MM.1S (cell line): ENCODE results near the gene SNX25.
"Not testable (repeated sequence)": the region's sequence is repeated elsewhere in the genome, so short reads cannot be mapped to it uniquely, and the experiment has no call there.

ENCODE experiments used
- DNase-seq: peaks from one replicate; pipeline ENCODE4 v3.0.0-alpha.2; 2015
- H2AFZ ChIP-seq: fragments of 300-600 bp; sonication (generic); 2 replicates; pipeline ENCODE4 v1.6.0; 2016; ENCODE audit warnings: antibody characterized with exemption, low read length
- H3F3A ChIP-seq: fragments of 300-600 bp; sonication (generic); 2 replicates; pipeline ENCODE4 v1.6.1; 2016; ENCODE audit warnings: mild to moderate bottlenecking, antibody characterized with exemption, low read length, moderate library complexity, mixed read lengths; ENCODE audit not compliant: insufficient read depth
- H3K27ac ChIP-seq: fragments of 300-600 bp; sonication (generic); 2 replicates; pipeline ENCODE4 v1.5.1; 2016; ENCODE audit warnings: mild to moderate bottlenecking, low read length
- H3K27me3 ChIP-seq: fragments of 300-600 bp; sonication (generic); replicated peaks from 2 replicates; pipeline ENCODE4 v1.6.0; 2016; ENCODE audit warnings: low read length; ENCODE audit not compliant: insufficient read depth
- H3K36me3 ChIP-seq: fragments of 300-600 bp; sonication (generic); replicated peaks from 2 replicates; pipeline ENCODE4 v1.6.1; 2016; ENCODE audit warnings: mild to moderate bottlenecking, low read length, mixed read lengths; ENCODE audit not compliant: insufficient read depth
- H3K4me1 ChIP-seq: fragments of 300-600 bp; sonication (generic); 2 replicates; pipeline ENCODE4 v1.6.1; 2016; ENCODE audit warnings: low read length, mixed read lengths
- H3K4me2 ChIP-seq: fragments of 300-600 bp; sonication (generic); 2 replicates; pipeline ENCODE4 v1.6.0; 2016; ENCODE audit warnings: low read depth, low read length
- H3K4me3 ChIP-seq: fragments of 300-600 bp; sonication (generic); 2 replicates; pipeline ENCODE4 v1.5.1; 2016; ENCODE audit warnings: low read length, mixed read lengths
- H3K79me2 ChIP-seq: fragments of 300-600 bp; sonication (generic); 2 replicates; pipeline ENCODE4 v1.6.1; 2016; ENCODE audit warnings: mixed run types, low read length, mixed read lengths
- H3K9ac ChIP-seq: fragments of 300-600 bp; sonication (generic); 2 replicates; pipeline ENCODE4 v1.6.1; 2016; ENCODE audit warnings: low read length, mixed read lengths
- H3K9me2 ChIP-seq: fragments of 300-600 bp; sonication (generic); replicated peaks from 2 replicates; pipeline ENCODE4 v1.6.1; 2016; ENCODE audit warnings: mild to moderate bottlenecking, low read length, mixed read lengths; ENCODE audit not compliant: insufficient read depth
- H3K9me3 ChIP-seq: fragments of 300-600 bp; sonication (generic); replicated peaks from 2 replicates; pipeline ENCODE4 v1.6.1; 2016; ENCODE audit warnings: mild to moderate bottlenecking, low read length, mixed read lengths; ENCODE audit not compliant: insufficient read depth
- H4K20me1 ChIP-seq: fragments of 300-600 bp; sonication (generic); 2 replicates; pipeline ENCODE4 v1.6.1; 2016; ENCODE audit warnings: mild to moderate bottlenecking, low read length, moderate library complexity, mixed read lengths; ENCODE audit not compliant: insufficient read depth
- EZH2 ChIP-seq: fragments of 300-600 bp; sonication (generic); optimal IDR thresholded peaks from 2 replicates; pipeline ENCODE3; 2017; ENCODE audit warnings: low read depth, mild to moderate bottlenecking, antibody characterized with exemption, low read length, mixed read lengths
- EZH2phosphoT487 ChIP-seq: fragments of 300-600 bp; sonication (generic); IDR thresholded peaks from 2 replicates; pipeline ENCODE4 v1.6.1; 2018; ENCODE audit warnings: antibody characterized with exemption, low read length
- TF ChIP-seq, protein P1 (sequence below): fragments of 300-600 bp; sonication (generic); IDR thresholded peaks from 2 replicates; pipeline ENCODE4 v1.5.1; 2016; ENCODE audit warnings: antibody characterized with exemption, low read length, mixed read lengths

Gene SNX25

DNA sequence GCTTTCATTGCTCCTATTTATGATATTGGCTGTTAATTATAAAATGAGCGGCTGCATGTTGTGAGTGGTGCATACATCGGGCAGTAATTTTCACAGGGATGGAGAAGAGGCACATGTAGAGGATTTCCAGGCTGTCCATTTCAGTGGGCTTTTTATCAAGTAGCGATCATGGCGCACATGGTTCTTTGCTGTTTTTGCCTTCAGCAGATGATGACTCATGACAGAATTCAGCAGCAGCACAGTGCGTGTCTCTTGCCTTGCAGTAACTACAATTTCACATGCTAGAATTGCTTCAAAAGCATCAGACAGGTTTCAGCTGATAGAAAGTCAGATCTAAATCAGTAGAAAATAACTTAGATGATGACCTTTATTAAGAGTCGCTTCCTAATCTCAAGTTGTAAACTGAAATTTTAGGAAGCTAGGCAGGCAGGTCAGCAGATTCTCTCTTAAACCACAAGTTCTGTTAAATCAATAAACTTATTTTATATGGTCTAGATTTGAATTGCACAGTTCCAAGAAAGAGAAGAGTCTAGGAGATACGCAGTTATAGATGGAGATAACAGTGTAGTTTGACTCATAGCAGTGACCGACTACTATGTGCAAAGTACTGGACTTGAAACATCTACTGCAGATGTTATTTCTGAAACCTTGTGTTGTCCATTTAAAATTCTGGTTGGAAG, 150.5 kb downstream of the SNX25 start:
- no peak for TF ChIP-seq EZH2
- TF ChIP-seq, protein P1, sequence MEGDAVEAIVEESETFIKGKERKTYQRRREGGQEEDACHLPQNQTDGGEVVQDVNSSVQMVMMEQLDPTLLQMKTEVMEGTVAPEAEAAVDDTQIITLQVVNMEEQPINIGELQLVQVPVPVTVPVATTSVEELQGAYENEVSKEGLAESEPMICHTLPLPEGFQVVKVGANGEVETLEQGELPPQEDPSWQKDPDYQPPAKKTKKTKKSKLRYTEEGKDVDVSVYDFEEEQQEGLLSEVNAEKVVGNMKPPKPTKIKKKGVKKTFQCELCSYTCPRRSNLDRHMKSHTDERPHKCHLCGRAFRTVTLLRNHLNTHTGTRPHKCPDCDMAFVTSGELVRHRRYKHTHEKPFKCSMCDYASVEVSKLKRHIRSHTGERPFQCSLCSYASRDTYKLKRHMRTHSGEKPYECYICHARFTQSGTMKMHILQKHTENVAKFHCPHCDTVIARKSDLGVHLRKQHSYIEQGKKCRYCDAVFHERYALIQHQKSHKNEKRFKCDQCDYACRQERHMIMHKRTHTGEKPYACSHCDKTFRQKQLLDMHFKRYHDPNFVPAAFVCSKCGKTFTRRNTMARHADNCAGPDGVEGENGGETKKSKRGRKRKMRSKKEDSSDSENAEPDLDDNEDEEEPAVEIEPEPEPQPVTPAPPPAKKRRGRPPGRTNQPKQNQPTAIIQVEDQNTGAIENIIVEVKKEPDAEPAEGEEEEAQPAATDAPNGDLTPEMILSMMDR, result no peak
- TF ChIP-seq EZH2phosphoT487, result no peak
- Histone ChIP-seq H3K9me3 (no peaks in the 10 kb centered on the region), H3F3A (peaks cover 23% of the 10 kb centered on the region), H3K36me3 (no peaks in the 10 kb centered on the region; the same call in 1 of the 2 replicates), H3K27ac (no peak overlapping the region), H3K79me2 (no peaks in the 10 kb centered on the region), H3K9me2 (no peaks in the 10 kb centered on the region), H3K4me2 (no peak overlapping the region), H3K4me1 (peaks cover 29% of the 10 kb centered on the region), H2AFZ (no peak overlapping the region), H3K27me3 (no peaks in the 10 kb centered on the region), H3K4me3 (no peak overlapping the region), H3K9ac (no peak overlapping the region), H4K20me1 (no peaks in the 10 kb centered on the region)
- DNase-seq, result no peak

- Histone ChIP-seq H3K36me3 (no peaks in the 10 kb centered on the region; the same call in 1 of the 2 replicates), H3K4me3 (no peak overlapping the region), H3K4me2 (peak overlapping the region; percentile 75; the same call in 1 of the 2 replicates), H3F3A (peaks cover 23% of the 10 kb centered on the region), H4K20me1 (no peaks in the 10 kb centered on the region), H3K79me2 (no peaks in the 10 kb centered on the region), H3K9me3 (no peaks in the 10 kb centered on the region), H3K9ac (peak overlapping the region; percentile 59), H2AFZ (no peak overlapping the region), H3K9me2 (no peaks in the 10 kb centered on the region), H3K27me3 (no peaks in the 10 kb centered on the region), H3K27ac (peak overlapping the region; percentile 91), H3K4me1 (peaks cover 29% of the 10 kb centered on the region)
- DNase-seq, result no peak
- no peak for TF ChIP-seq EZH2
- TF ChIP-seq, protein P1, result no peak
- no peak for TF ChIP-seq EZH2phosphoT487
Observed at GRCh38 chr4:185361872-185362271, 152.5 kb downstream of the SNX25 start.

DNA sequence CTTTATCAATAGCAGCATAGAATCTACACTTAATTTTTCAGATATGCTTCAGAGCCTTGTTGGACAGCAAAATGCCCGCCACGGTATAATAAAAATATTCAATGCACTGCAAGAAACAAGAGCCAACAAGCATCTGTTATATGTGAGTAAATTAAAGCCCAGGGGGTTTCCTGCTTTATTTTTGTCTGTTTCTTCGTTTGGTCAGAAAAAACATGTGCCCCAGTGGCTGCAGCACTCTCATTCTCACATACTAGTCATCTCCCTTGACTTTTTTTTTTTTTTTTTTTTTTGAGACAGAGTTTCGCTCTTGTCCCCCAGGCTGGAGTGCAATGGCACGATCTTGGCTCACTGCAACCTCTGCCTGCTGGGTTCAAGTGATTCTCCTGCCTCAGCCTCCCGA, 153.2 kb downstream of the SNX25 start:
- peak overlapping the region; percentile 91 for H3K27ac ChIP-seq
- peak overlapping the region; percentile 75 for H3K4me2 ChIP-seq
- not testable (repeated sequence) for H4K20me1 ChIP-seq, H3K9me3 ChIP-seq, H2AFZ ChIP-seq, H3K27me3 ChIP-seq, H3K9me2 ChIP-seq, H3K36me3 ChIP-seq, H3K4me3 ChIP-seq, H3K79me2 ChIP-seq
- DNase-seq, result peak; percentile 90
- peak overlapping the region; percentile 59 for H3K9ac ChIP-seq
- H3K4me1 ChIP-seq, result peaks cover 29% of the 10 kb centered on the region
- H3F3A ChIP-seq, result peaks cover 23% of the 10 kb centered on the region

- Histone ChIP-seq H3K4me1 (peaks cover 29% of the 10 kb centered on the region), H3F3A (peaks cover 23% of the 10 kb centered on the region), H3K9ac (no peak overlapping the region; the same call in 1 of the 2 replicates), H3K27ac (peak overlapping the region; percentile 91; the same call in 1 of the 2 replicates), H3K27me3 (no peaks in the 10 kb centered on the region), H3K36me3 (no peaks in the 10 kb centered on the region; the same call in 1 of the 2 replicates), H3K9me2 (no peaks in the 10 kb centered on the region), H3K79me2 (no peaks in the 10 kb centered on the region), H3K4me3 (no peak overlapping the region), H3K9me3 (no peaks in the 10 kb centered on the region), H2AFZ (no peak overlapping the region), H4K20me1 (no peaks in the 10 kb centered on the region), H3K4me2 (peak overlapping the region; percentile 75; the same call in 1 of the 2 replicates)
- TF ChIP-seq EZH2phosphoT487 (no peak), EZH2 (no peak)
- TF ChIP-seq, protein P1, result no peak
- no peak for DNase-seq
Observed at GRCh38 chr4:185363251-185363650, 153.9 kb downstream of the SNX25 start.
